ENCODE measurements around the gene C15orf39.

DNA sequence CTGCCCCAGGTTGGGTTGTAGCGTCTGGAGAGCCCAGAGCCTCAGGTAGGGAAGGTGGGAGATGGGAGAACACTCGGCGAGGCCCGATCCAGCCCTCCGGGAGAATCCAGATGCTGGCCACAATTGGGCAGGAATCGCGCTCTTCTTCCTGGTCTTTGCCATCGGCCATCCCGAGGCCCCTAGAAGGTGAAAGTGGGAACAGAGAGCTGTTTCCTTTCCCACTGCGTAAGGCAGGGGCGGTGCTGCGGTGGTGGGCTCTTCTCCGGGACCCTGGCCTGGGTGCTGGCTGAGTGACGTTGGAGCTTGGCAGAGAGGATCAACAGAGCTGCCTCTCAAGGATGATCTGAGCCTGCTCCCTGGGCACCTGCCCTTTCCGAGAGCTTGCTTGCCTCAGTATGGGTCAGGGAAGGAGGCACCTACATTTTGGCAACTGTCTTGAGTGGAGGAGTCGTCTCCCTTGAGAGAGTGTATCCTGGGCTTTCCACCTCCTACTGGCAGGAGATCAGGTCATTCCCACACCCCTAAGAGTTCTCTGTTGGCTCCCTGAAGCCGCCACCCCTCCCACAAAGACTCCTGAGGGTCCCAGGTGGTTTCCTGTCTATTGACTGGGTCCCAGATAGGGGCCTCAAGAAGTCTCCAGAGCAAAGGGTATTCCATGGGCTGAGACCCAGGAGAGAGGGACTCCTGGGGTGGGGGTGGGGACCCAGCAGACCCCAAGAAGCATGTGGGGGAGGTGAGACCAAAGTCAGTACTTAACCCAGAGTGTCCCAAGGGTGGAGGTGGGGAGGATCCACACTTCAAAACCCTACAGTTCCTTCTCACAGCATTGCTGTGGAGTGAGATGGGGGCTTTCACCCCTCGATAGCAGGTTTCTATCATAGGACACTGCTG, 1.6 kb downstream of the C15orf39 start:
- TF ChIP-seq ZFP3 (tag by site-specific recombination; IDR thresholded peaks at IDR 0.05; ENCODE audit: low read depth) (no peak), ZNF501 (tag by site-specific recombination; IDR thresholded peaks at IDR 0.05) (no peak)
- TF ChIP-seq, protein P1, sequence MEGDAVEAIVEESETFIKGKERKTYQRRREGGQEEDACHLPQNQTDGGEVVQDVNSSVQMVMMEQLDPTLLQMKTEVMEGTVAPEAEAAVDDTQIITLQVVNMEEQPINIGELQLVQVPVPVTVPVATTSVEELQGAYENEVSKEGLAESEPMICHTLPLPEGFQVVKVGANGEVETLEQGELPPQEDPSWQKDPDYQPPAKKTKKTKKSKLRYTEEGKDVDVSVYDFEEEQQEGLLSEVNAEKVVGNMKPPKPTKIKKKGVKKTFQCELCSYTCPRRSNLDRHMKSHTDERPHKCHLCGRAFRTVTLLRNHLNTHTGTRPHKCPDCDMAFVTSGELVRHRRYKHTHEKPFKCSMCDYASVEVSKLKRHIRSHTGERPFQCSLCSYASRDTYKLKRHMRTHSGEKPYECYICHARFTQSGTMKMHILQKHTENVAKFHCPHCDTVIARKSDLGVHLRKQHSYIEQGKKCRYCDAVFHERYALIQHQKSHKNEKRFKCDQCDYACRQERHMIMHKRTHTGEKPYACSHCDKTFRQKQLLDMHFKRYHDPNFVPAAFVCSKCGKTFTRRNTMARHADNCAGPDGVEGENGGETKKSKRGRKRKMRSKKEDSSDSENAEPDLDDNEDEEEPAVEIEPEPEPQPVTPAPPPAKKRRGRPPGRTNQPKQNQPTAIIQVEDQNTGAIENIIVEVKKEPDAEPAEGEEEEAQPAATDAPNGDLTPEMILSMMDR (tag by site-specific recombination; IDR thresholded peaks at IDR 0.05) = no peak; the same call in 1 of the 2 replicates

Data from HEK293 (cell line).